Body of pancreas (tissue), 4 donors: ENCODE data around the gene NLRP3.

Experiments
- CTCF ChIP-seq, 7 experiments: fragments of 450-650 bp in 4 of 7; fragments of 200-600 bp in 3 of 7; sonication (generic) in 3 of 7; IDR thresholded peaks; one replicate each; pipeline ENCODE4 v1.5.1; 2016 to 2019; ENCODE audit warnings: antibody characterized with exemption in 7 of 7
- POLR2A ChIP-seq, 3 donors: fragments of 450-650 bp; IDR thresholded peaks; one replicate each; pipeline ENCODE4 v1.6.1; 2016; ENCODE audit warnings: antibody characterized with exemption in 3 of 3, mild to moderate bottlenecking in 2 of 3

- no peak for TF ChIP-seq CTCF (IDR thresholded peaks at IDR 0.05)
- TF ChIP-seq POLR2A (IDR thresholded peaks at IDR 0.05) = no peak
These were observed 26.2 kb downstream of the NLRP3 start for GRCh38 chr1:247442164-247442563.
